CD4-positive, alpha-beta memory T cell (primary cell): ENCODE measurements around the gene UBAC1. TPM values are rescaled to one million over a fixed set of nuclear protein-coding genes. Genes with fewer than 3 reads are reported as not detected.
"Not testable (repeated sequence)": the region's sequence is repeated elsewhere in the genome, so short reads cannot be mapped to it uniquely, and the experiment has no call there.

Experiments
- CTCF ChIA-PET: fragments of 350-600 bp; sonication (Branson Sonifier 250); formaldehyde crosslinking; loops from one replicate; lab custom pipeline; 2021; ENCODE audit warnings: inconsistent platforms; ENCODE audit not compliant: partially characterized antibody; lab: Charles Lee
- POLR2A ChIA-PET: fragments of 350-600 bp; sonication (Branson Sonifier 250); formaldehyde crosslinking; loops from one replicate; lab custom pipeline; 2021; ENCODE audit not compliant: partially characterized antibody; lab: Charles Lee
- DNase-seq, 5 donors: peaks; one replicate each; pipeline versions ENCODE4 v3.0.0 to v3.0.0-alpha.2; 2020 to 2022; ENCODE audit warnings: mixed read lengths in 1 of 5
- H3K27ac ChIP-seq: one replicate; pipeline ENCODE4 v1.7.0; 2013; ENCODE audit warnings: low read depth, low read length
- H3K27me3 ChIP-seq: 2 replicates; pipeline ENCODE4 v1.7.0; 2013; ENCODE audit warnings: mild to moderate bottlenecking, low read length, moderate library complexity; ENCODE audit not compliant: insufficient read depth
- H3K36me3 ChIP-seq: 2 replicates; pipeline ENCODE4 v1.7.0; 2013; ENCODE audit warnings: mild to moderate bottlenecking, low read length, moderate library complexity; ENCODE audit not compliant: insufficient read depth
- H3K4me1 ChIP-seq: 2 replicates; pipeline ENCODE4 v1.7.0; 2013; ENCODE audit warnings: mild to moderate bottlenecking, low read length, moderate library complexity; ENCODE audit not compliant: insufficient read depth
- H3K4me3 ChIP-seq, 2 donors: one replicate each; pipeline ENCODE4 v1.7.0; 2013; ENCODE audit warnings: low read length in 2 of 2, mild to moderate bottlenecking in 1 of 2
- H3K9me3 ChIP-seq, 2 donors: one replicate each; pipeline ENCODE4 v1.7.0; 2013; ENCODE audit warnings: low read length in 2 of 2, control low read depth in 1 of 2; ENCODE audit not compliant: control insufficient read depth in 1 of 2
- H3K27ac Mint-ChIP-seq, 7 donors: one replicate each; pipeline ENCODE4 v1.8.0; 2020 to 2021; ENCODE audit warnings: mixed read lengths in 7 of 7, mild to moderate bottlenecking in 6 of 7, inconsistent platforms in 3 of 7, moderate library complexity in 3 of 7
- H3K27me3 Mint-ChIP-seq, 2 donors: one replicate each; pipeline ENCODE4 v1.8.0; 2020 to 2021; ENCODE audit warnings: mixed read lengths in 2 of 2
- H3K36me3 Mint-ChIP-seq, 2 donors: one replicate each; pipeline ENCODE4 v1.8.0; 2020 to 2021; ENCODE audit warnings: mixed read lengths in 2 of 2, inconsistent platforms in 1 of 2, mild to moderate bottlenecking in 1 of 2
- H3K4me1 Mint-ChIP-seq, 4 donors: one replicate each; pipeline ENCODE4 v1.8.0; 2020 to 2021; ENCODE audit warnings: mixed read lengths in 4 of 4, mild to moderate bottlenecking in 1 of 4
- H3K4me3 Mint-ChIP-seq, 8 donors: one replicate each; pipeline ENCODE4 v1.8.0; 2020 to 2021; ENCODE audit warnings: mixed read lengths in 8 of 8, mild to moderate bottlenecking in 7 of 8, moderate library complexity in 6 of 8, inconsistent platforms in 3 of 8
- H3K9me3 Mint-ChIP-seq, 8 donors: one replicate each; pipeline ENCODE4 v1.8.0; 2020 to 2021; ENCODE audit warnings: mixed read lengths in 8 of 8, mild to moderate bottlenecking in 5 of 8, inconsistent platforms in 3 of 8, moderate library complexity in 1 of 8
- intact Hi-C: fragments of 100-400 bp; cut with micrococcal nuclease; formaldehyde crosslinking; loops from one replicate; pipeline ENCODE4 v1.15.1; 2023
- polyA plus RNA-seq, 2 donors: library from polyadenylated mRNA; unstranded; fragments of 300-500 nt; fragmentation: Illumina TruSeq; gene quantifications; one replicate each; pipeline ENCODE4 v1.2.3, GENCODE V29; 2021
- total RNA-seq, 2 experiments: library from RNA; stranded (reverse); gene quantifications; one replicate each; pipeline ENCODE4 v1.2.3, GENCODE V29; 2021

Gene UBAC1
- total and polyA plus RNA-seq, 4 experiments from 2014 or later, result 23.0 to 32.8 (median 28.1) TPM

DNA sequence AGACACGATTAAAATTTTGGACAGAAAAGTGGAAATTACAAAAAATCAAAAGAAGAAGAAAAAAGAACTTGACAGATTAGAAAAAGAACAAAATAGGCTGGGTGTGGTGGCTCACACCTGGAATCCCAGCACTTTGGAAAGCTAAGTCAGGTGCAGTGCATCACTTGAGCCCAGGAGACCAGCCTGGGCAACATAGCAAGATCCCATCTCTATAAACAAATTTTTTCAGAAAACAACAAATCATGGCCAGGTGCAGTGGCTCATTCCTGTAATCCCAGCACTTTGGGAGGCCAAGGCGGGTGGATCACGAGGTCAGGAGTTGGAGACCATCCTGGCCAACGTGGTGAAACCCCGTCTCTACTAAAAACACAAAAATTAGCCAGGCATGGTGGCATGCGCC, 68.8 kb downstream of the UBAC1 start:
- H3K27me3 ChIP-seq, H3K9me3 ChIP-seq, intact Hi-C loops, CTCF ChIA-PET, H3K9me3 Mint-ChIP-seq, POLR2A ChIA-PET, H3K27me3 Mint-ChIP-seq, H3K36me3 ChIP-seq, H3K36me3 Mint-ChIP-seq, H3K4me3 ChIP-seq, H3K27ac ChIP-seq, DNase-seq: not testable (repeated sequence)
- peak overlapping the region in 1 of 7 donors; percentile 14 for H3K27ac Mint-ChIP-seq
- peaks cover 52% of the 10 kb centered on the region for H3K4me1 ChIP-seq
- H3K4me1 Mint-ChIP-seq, result peaks cover 52 to 92% (median 68%) of the 10 kb centered on the region in 4 donors
- peak overlapping the region in 2 of 8 donors; percentile 5 to 10 for H3K4me3 Mint-ChIP-seq

- Mint-ChIP-seq H3K27ac (peak overlapping the region in 1 of 7 donors; percentile 61), H3K4me3 (no peak overlapping the region), H3K36me3 (no peaks in the 10 kb centered on the region), H3K9me3 (no peaks in the 10 kb centered on the region), H3K27me3 (no peaks in the 10 kb centered on the region), H3K4me1 (peaks cover 55 to 96% (median 72%) of the 10 kb centered on the region in 4 donors)
- Histone ChIP-seq H3K9me3 (no peaks in the 10 kb centered on the region), H3K27me3 (no peaks in the 10 kb centered on the region), H3K4me3 (no peak overlapping the region), H3K4me1 (peaks cover 64% of the 10 kb centered on the region), H3K36me3 (no peaks in the 10 kb centered on the region), H3K27ac (no peak overlapping the region)
- intact Hi-C loops, result no loop called here
- ChIA-PET POLR2A (interaction anchor here (1.5 kb wide), 1 partner anchor 14 kb away, joined by 4 read pairs; no protein-coding TSS in a partner anchor), CTCF (no interaction called here)
- DNase-seq, result no peak
Measured at GRCh38 chr9:135891027-135891631, 70.0 kb downstream of the UBAC1 start.

DNA sequence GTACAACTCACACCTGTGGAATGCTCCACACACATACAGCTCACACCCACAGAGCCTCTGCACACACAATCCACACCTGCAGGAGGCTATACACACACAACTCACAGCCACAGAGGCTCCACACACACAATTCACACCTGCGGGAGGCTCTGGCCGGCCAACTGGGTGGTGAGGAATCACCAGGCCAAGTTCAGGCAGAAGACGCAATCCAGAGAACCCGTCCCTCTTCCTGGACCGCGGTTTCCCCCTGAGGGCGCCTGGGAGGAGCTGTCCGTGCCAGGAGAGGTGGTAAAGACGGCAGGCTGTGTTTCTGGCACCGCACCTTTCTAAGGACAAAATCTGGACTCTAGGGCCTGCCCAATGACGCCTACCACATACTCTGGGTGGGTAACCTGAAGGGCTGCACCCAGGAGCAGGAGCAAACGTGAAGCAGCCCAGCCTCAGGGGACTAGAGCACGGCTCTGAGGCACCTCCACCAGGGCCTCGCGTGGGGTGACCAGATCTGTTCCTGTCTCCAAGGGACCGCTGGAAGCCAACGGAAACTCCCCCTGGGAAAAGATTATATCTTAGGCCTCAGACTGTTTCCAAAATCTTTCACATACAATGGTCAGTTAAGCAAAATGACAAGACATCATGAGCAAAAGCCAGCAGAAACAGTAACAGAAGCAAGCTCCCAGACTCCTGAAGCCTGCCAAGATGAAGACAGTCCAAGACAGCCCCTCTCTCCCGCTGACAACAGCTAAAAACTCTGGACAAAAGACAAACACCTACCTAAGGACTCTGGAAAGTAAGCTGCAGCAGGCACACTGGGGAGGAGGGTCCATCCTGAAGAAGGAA, 70.8 kb downstream of the UBAC1 start:
- Histone ChIP-seq H3K27ac (no peak overlapping the region), H3K4me3 (no peak overlapping the region), H3K27me3 (no peaks in the 10 kb centered on the region), H3K9me3 (no peaks in the 10 kb centered on the region), H3K4me1 (peaks cover 69% of the 10 kb centered on the region), H3K36me3 (no peaks in the 10 kb centered on the region)
- Mint-ChIP-seq H3K27me3 (no peaks in the 10 kb centered on the region), H3K9me3 (no peaks in the 10 kb centered on the region), H3K36me3 (no peaks in the 10 kb centered on the region), H3K4me1 (peaks cover 59 to 96% (median 72%) of the 10 kb centered on the region in 4 donors), H3K4me3 (no peak overlapping the region), H3K27ac (peak overlapping the region in 2 of 7 donors; percentile 26 to 72)
- CTCF ChIA-PET, result no interaction called here
- no peak for DNase-seq
- POLR2A ChIA-PET, result interaction anchor here (1.5 kb wide), 1 partner anchor 15 kb away, joined by 4 read pairs; no protein-coding TSS in a partner anchor
- intact Hi-C loops, result no loop called here

DNA sequence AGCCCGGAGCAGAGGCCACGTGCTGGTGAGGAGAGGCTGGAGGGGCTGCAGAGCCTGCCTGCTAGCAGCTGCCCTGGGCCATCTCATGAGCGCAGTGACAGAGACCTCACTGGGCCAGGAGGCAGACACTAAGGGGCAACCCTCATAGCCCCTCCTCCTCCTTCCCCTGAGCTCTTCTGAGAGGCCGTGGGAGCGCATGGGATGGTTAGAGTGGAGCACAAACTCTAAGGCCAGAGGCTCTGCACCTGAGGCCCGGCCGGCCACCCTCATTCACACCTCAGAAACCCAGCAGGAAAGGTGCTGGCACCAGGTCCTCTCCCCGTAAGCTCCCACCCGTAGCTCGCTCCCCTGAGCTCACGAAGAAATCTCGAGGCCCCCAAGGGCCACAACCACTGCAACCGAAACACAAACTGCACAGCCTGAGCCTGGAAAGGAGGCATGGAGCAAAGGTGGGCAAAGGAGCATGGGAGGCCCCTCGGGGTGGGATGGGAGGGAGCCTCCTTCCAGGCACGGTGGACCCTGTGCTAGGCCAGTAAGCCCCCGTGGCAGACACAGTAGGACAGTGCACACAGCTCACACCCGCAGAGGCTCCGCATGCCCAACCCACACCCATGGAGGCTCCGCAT, 71.5 kb downstream of the UBAC1 start:
- Histone ChIP-seq H3K36me3 (no peaks in the 10 kb centered on the region), H3K4me1 (peaks cover 75% of the 10 kb centered on the region), H3K27me3 (no peaks in the 10 kb centered on the region), H3K9me3 (no peaks in the 10 kb centered on the region), H3K4me3 (no peak overlapping the region), H3K27ac (no peak overlapping the region)
- Mint-ChIP-seq H3K36me3 (no peaks in the 10 kb centered on the region), H3K4me1 (peaks cover 59 to 96% (median 71%) of the 10 kb centered on the region in 4 donors), H3K9me3 (no peaks in the 10 kb centered on the region), H3K27me3 (no peaks in the 10 kb centered on the region), H3K4me3 (no peak overlapping the region), H3K27ac (peak overlapping the region in 3 of 7 donors; percentile 48 to 76 (median 73))
- CTCF ChIA-PET, result no interaction called here
- POLR2A ChIA-PET, result no interaction called here
- no peak for DNase-seq
- intact Hi-C loops, result no loop called here

DNA sequence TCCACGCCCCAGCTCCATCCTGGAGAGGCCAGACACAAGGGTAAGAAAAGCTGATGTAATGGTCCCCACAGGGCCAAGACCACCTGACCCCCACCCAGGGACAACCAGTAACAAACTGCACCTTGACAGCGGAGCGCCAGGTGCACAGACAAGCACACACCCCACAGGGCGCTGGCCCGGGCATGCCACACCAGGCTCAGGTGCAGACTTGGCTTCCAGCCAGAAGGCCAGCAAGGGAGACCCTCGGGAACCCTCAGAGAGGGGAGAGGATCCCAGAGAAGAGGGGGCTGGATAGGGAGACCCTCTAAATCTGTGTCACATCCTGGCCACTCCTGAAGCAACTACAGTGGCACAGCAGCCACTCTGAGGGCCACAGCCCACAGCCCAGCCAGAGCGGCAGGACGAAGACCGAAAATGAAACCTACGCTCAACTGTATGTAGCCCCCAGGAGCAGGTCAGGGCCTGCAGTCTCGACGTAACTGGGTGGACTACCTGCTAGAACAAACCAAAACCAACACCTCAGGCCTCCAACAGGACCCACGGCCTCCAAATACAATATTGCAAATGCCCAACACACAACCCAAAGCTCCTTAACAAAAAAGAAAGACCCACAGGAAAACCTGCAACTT, 72.3 kb downstream of the UBAC1 start:
- DNase-seq, result no peak
- Mint-ChIP-seq H3K9me3 (no peaks in the 10 kb centered on the region), H3K4me1 (peaks cover 64 to 98% (median 75%) of the 10 kb centered on the region in 4 donors), H3K27ac (peak overlapping the region in 5 of 7 donors; percentile 55 to 80 (median 73)), H3K27me3 (no peaks in the 10 kb centered on the region), H3K4me3 (peak overlapping the region in 4 of 8 donors; percentile 1 to 43 (median 34)), H3K36me3 (no peaks in the 10 kb centered on the region)
- no peak overlapping the region for H3K27ac ChIP-seq
- H3K4me1 ChIP-seq, result peaks cover 75% of the 10 kb centered on the region
- POLR2A ChIA-PET, result no interaction called here
- H3K27me3 ChIP-seq, result no peaks in the 10 kb centered on the region
- no peaks in the 10 kb centered on the region for H3K9me3 ChIP-seq
- intact Hi-C loops, result no loop called here
- CTCF ChIA-PET, result interaction anchor here (1.7 kb wide), 1 partner anchor 10 kb away, joined by 3 read pairs; no protein-coding TSS in a partner anchor
- no peaks in the 10 kb centered on the region for H3K36me3 ChIP-seq
- H3K4me3 ChIP-seq, result no peak overlapping the region

- Histone ChIP-seq H3K4me3 (no peak overlapping the region), H3K4me1 (peaks cover 74% of the 10 kb centered on the region), H3K36me3 (no peaks in the 10 kb centered on the region), H3K27me3 (no peaks in the 10 kb centered on the region), H3K9me3 (no peaks in the 10 kb centered on the region), H3K27ac (peak overlapping the region; percentile 33)
- Mint-ChIP-seq H3K27ac (peak overlapping the region in 4 of 7 donors; percentile 53 to 96 (median 92)), H3K4me1 (peaks cover 65 to 98% (median 74%) of the 10 kb centered on the region in 4 donors), H3K27me3 (no peaks in the 10 kb centered on the region), H3K4me3 (peak overlapping the region in 4 of 8 donors; percentile 7 to 86 (median 54)), H3K9me3 (no peaks in the 10 kb centered on the region), H3K36me3 (peaks cover 0 to 1% of the 10 kb centered on the region in 2 donors)
- CTCF ChIA-PET, result interaction anchor here (1.0 to 1.7 kb wide), 2 partner anchors 11 to 14 kb away, joined by 3 read pairs; no protein-coding TSS in a partner anchor
- POLR2A ChIA-PET, result no interaction called here
- no peak for DNase-seq
- intact Hi-C loops, result no loop called here
Measured at GRCh38 chr9:135888126-135888765, 72.9 kb downstream of the UBAC1 start.
